Activated CD4-positive, alpha-beta T cell treated with anti-CD3 and anti-CD28 coated beads for 36 hours (primary cell): ENCODE measurements around the gene SLC22A13. TPM values are rescaled to one million over a fixed set of nuclear protein-coding genes. Genes with fewer than 3 reads are reported as not detected.

Experiments used
- ATAC-seq: fragments of 200-7000 bp; cut with Tn5 transposase; one replicate; pipeline ENCODE4 v1.10.0; 2021; ENCODE audit warnings: mild to moderate bottlenecking, moderate library complexity
- CTCF ChIA-PET: fragments of 350-600 bp; sonication (Branson Sonifier 250); formaldehyde crosslinking; loops from one replicate; lab custom pipeline; 2021; ENCODE audit warnings: antibody characterized with exemption; lab: Charles Lee
- POLR2A ChIA-PET: fragments of 350-600 bp; sonication (Branson Sonifier 250); formaldehyde crosslinking; loops from one replicate; lab custom pipeline; 2021; ENCODE audit warnings: antibody characterized with exemption, inconsistent platforms; lab: Charles Lee
- DNase-seq: peaks from one replicate; pipeline ENCODE4 v3.0.0-alpha.2; 2020
- H3K27ac Mint-ChIP-seq: one replicate; pipeline ENCODE4 v1.8.0; 2021; ENCODE audit warnings: mixed read lengths
- H3K27me3 Mint-ChIP-seq: one replicate; pipeline ENCODE4 v1.8.0; 2021; ENCODE audit warnings: mixed read lengths
- H3K36me3 Mint-ChIP-seq: one replicate; pipeline ENCODE4 v1.8.0; 2021; ENCODE audit warnings: low read depth, mixed read lengths
- H3K4me1 Mint-ChIP-seq: one replicate; pipeline ENCODE4 v1.8.0; 2021; ENCODE audit warnings: mixed read lengths
- H3K4me3 Mint-ChIP-seq: one replicate; pipeline ENCODE4 v1.8.0; 2021; ENCODE audit warnings: mild to moderate bottlenecking, moderate library complexity, mixed read lengths
- H3K9me3 Mint-ChIP-seq: one replicate; pipeline ENCODE4 v1.8.0; 2021; ENCODE audit warnings: low read depth, mixed read lengths
- intact Hi-C, 2 experiments: fragments of 100-400 bp; cut with DNase I in 1 of 2; cut with micrococcal nuclease in 1 of 2; formaldehyde crosslinking; loops; one replicate each; pipeline versions ENCODE4 v1.14.2 to v1.15.1; 2022 to 2024; cut with DNase I, micrococcal nuclease
- total RNA-seq, 2 experiments: library from RNA; stranded (reverse); gene quantifications; one replicate each; pipeline ENCODE4 v1.2.3, GENCODE V29; 2021

SLC22A13 gene
- total RNA-seq, 2 experiments from 2014 or later = 0.21 TPM

- CTCF ChIA-PET = interaction anchor here (0.7 kb wide), 1 partner anchor 16 kb away, joined by 3 read pairs; no protein-coding TSS in a partner anchor
- POLR2A ChIA-PET = no interaction called here
- H3K9me3 Mint-ChIP-seq = no peaks in the 10 kb centered on the region
- H3K4me1 Mint-ChIP-seq = peaks cover 19% of the 10 kb centered on the region
- no peak overlapping the region for H3K4me3 Mint-ChIP-seq
- no peak overlapping the region for H3K27ac Mint-ChIP-seq
- ATAC-seq (no peak), DNase-seq (no peak)
- H3K36me3 Mint-ChIP-seq = peaks cover 5% of the 10 kb centered on the region
- intact Hi-C loops = no loop called here
- no peaks in the 10 kb centered on the region for H3K27me3 Mint-ChIP-seq
Observed at GRCh38 chr3:38266810-38267209, 1.2 kb downstream of the SLC22A13 start.

DNA sequence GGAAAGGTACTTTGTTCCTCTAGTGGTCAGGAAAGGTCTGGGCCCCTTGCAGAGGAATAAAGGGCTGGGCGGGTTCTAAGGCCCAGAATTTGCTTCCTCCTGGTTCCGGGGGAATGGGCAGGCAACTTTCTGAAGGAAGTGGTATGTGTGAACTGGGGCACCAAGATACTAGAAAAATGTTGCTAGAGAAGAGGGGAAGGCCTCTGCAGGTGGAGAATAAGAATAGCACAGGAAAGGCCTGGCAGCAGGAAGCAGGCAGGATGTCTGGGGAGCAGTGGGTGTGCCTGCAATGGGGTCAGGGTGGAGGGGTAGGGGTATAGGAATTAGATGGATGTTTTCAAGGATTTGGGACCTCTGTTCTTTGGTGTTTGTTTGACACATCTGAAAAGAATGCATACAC lies 2.0 kb downstream of the SLC22A13 start:
- CTCF ChIA-PET = no interaction called here

DNA sequence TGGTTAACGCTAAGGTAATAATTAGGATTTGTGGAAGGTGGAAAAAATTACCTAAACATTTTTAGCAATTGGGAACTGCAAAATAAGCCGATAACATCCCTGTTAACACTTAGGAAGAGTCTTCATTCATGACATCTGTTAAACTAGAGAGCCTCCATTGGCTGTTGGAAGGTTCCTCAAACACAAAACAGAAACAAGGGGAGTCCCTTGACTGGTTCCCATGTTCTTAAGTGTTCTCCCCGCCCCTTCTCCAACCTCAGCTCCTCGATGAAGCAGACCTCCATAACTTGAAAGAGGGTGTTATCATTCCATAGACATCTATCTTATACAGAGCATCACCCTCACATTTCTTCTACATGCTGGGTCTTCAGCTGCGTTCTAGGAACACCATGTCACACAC lies 2.5 kb downstream of the SLC22A13 start:
- intact Hi-C loops = no loop called here
- DNase-seq (no peak), ATAC-seq (no peak)
- Mint-ChIP-seq H3K27ac (no peak overlapping the region), H3K4me1 (peaks cover 18% of the 10 kb centered on the region), H3K27me3 (no peaks in the 10 kb centered on the region), H3K36me3 (peaks cover 5% of the 10 kb centered on the region), H3K4me3 (no peak overlapping the region), H3K9me3 (no peaks in the 10 kb centered on the region)
- POLR2A ChIA-PET = no interaction called here
- CTCF ChIA-PET = no interaction called here

More for the DNA sequence above, 2.0 kb downstream of the SLC22A13 start:
- H3K36me3 Mint-ChIP-seq = peaks cover 5% of the 10 kb centered on the region
- no peaks in the 10 kb centered on the region for H3K27me3 Mint-ChIP-seq
- H3K4me3 Mint-ChIP-seq = no peak overlapping the region
- H3K9me3 Mint-ChIP-seq = no peaks in the 10 kb centered on the region
- intact Hi-C loops = no loop called here
- POLR2A ChIA-PET = no interaction called here
- DNase-seq (no peak), ATAC-seq (no peak)
- no peak overlapping the region for H3K27ac Mint-ChIP-seq
- peaks cover 19% of the 10 kb centered on the region for H3K4me1 Mint-ChIP-seq

DNA sequence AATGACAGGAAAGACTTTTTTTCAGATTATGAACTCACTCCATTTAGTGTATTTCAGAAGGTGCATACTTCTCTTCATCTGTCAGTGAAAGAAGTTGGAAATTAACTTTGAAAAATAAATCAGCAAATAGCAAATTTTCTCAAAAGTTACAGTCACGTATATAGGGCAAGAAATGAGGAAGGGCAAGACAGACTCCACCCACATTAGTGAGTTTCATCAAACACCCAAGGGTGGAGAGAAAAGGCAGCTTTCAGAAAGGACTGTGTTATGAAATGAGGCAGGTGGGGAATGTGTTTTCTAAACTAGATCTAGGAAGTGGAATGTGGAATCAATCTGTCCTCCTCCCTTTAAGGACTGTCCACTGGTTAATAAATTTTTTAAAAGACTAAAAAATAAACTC lies 2.9 kb downstream of the SLC22A13 start:
- Mint-ChIP-seq H3K27me3 (no peaks in the 10 kb centered on the region), H3K9me3 (no peaks in the 10 kb centered on the region), H3K36me3 (peaks cover 5% of the 10 kb centered on the region), H3K4me1 (peaks cover 15% of the 10 kb centered on the region), H3K4me3 (no peak overlapping the region), H3K27ac (no peak overlapping the region)
- no peak for ATAC-seq
- ChIA-PET CTCF (no interaction called here), POLR2A (no interaction called here)
- intact Hi-C loops = no loop called here
- no peak for DNase-seq

DNA sequence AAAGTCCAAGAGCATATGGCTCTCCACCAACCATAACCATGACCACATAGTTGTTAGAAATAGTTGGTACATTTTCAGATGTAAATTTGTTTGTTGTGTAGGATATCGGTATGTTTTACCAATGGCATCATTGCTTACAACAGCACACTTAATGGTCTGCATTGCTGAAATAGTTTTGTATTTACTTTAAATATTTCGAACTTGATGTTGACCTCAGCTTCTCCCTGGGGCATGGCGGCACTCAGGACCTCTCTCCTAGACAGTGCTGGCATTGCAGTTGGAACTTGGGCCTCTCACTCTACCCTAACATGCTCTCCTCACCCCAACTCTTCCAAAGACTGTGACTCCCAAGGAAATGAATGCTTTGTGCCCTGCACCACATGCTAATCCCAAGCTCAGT lies 5.0 kb downstream of the SLC22A13 start:
- intact Hi-C loops = no loop called here
- peaks cover 14% of the 10 kb centered on the region for H3K4me1 Mint-ChIP-seq
- no peak overlapping the region for H3K27ac Mint-ChIP-seq
- no peaks in the 10 kb centered on the region for H3K9me3 Mint-ChIP-seq
- ChIA-PET CTCF (no interaction called here), POLR2A (no interaction called here)
- peaks cover 5% of the 10 kb centered on the region for H3K36me3 Mint-ChIP-seq
- no peak for DNase-seq
- ATAC-seq = no peak
- H3K27me3 Mint-ChIP-seq = no peaks in the 10 kb centered on the region
- no peak overlapping the region for H3K4me3 Mint-ChIP-seq

DNA sequence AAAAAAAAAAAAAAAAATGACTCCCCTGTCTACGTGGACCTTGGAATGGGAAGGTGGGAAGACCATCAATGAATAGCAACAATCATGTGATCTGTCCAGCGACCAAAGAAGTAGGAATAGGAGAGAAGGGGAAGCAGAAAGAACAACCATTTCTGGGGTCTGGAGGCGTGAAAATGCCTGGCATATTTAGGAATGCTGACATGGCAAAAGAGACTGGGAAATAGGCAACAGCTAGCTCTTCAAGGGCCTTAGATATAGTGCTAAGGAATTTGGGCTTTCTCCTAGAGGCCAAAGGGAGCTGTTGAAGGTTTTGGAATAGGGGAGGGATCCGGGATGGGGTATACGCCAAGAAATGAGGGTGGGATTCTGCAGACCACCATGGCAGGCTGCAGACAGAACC lies 5.9 kb downstream of the SLC22A13 start:
- Mint-ChIP-seq H3K4me3 (no peak overlapping the region), H3K9me3 (no peaks in the 10 kb centered on the region), H3K4me1 (peaks cover 14% of the 10 kb centered on the region), H3K27me3 (no peaks in the 10 kb centered on the region), H3K36me3 (peaks cover 5% of the 10 kb centered on the region), H3K27ac (no peak overlapping the region)
- DNase-seq (no peak), ATAC-seq (no peak)
- CTCF ChIA-PET = interaction anchor here (0.8 kb wide), 1 partner anchor 11 kb away, joined by 3 read pairs; the partner anchor contains the start of gene SLC22A14
- POLR2A ChIA-PET = no interaction called here
- intact Hi-C loops = no loop called here

GRCh38 chr3:38274864-38275649 lies 9.4 kb downstream of the SLC22A13 start:
- no peak overlapping the region for H3K27ac Mint-ChIP-seq
- CTCF ChIA-PET = interaction anchor here (1.1 kb wide), 1 partner anchor 24 kb away, joined by 3 read pairs; no protein-coding TSS in a partner anchor
- POLR2A ChIA-PET = no interaction called here
- DNase-seq (no peak), ATAC-seq (no peak)
- no peak overlapping the region for H3K4me3 Mint-ChIP-seq
- H3K9me3 Mint-ChIP-seq = no peaks in the 10 kb centered on the region
- H3K4me1 Mint-ChIP-seq = no peaks in the 10 kb centered on the region
- H3K36me3 Mint-ChIP-seq = peaks cover 5% of the 10 kb centered on the region
- intact Hi-C loops = no loop called here
- no peaks in the 10 kb centered on the region for H3K27me3 Mint-ChIP-seq

DNA sequence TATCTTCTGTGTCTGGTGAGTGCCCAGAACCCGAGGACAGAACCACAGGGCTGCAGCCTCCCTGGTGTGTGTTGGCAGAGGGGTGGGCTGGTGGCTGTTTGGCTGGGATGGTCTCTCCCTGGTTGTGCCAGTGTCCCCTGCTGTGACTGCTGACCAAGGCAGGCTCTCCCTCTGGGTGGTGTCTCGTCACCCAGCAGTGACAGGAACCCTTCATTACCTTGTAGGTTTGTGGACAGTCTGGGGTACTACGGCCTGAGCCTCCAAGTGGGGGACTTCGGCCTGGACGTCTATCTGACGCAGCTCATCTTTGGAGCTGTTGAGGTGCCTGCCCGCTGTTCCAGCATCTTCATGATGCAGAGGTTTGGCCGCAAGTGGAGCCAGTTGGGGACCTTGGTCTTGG lies 10.0 kb downstream of the SLC22A13 start:
- ATAC-seq = no peak
- Mint-ChIP-seq H3K9me3 (no peaks in the 10 kb centered on the region), H3K4me3 (no peak overlapping the region), H3K4me1 (no peaks in the 10 kb centered on the region), H3K27ac (no peak overlapping the region), H3K27me3 (no peaks in the 10 kb centered on the region), H3K36me3 (peaks cover 2% of the 10 kb centered on the region)
- intact Hi-C loops = no loop called here
- DNase-seq = no peak
- POLR2A ChIA-PET = no interaction called here
- CTCF ChIA-PET = interaction anchor here (1.1 kb wide), 1 partner anchor 23 kb away, joined by 3 read pairs; no protein-coding TSS in a partner anchor

GRCh38 chr3:38276081-38276916 lies 10.7 kb downstream of the SLC22A13 start:
- CTCF ChIA-PET = no interaction called here
- Mint-ChIP-seq H3K9me3 (no peaks in the 10 kb centered on the region), H3K36me3 (no peaks in the 10 kb centered on the region), H3K4me1 (no peaks in the 10 kb centered on the region), H3K27ac (no peak overlapping the region), H3K4me3 (no peak overlapping the region), H3K27me3 (no peaks in the 10 kb centered on the region)
- no peak for DNase-seq
- ATAC-seq = no peak
- intact Hi-C loops = no loop called here
- POLR2A ChIA-PET = no interaction called here

GRCh38 chr3:38276917-38277630 lies 11.5 kb downstream of the SLC22A13 start:
- no peaks in the 10 kb centered on the region for H3K36me3 Mint-ChIP-seq
- CTCF ChIA-PET = no interaction called here
- ATAC-seq (no peak), DNase-seq (no peak)
- no peaks in the 10 kb centered on the region for H3K4me1 Mint-ChIP-seq
- no peak overlapping the region for H3K4me3 Mint-ChIP-seq
- intact Hi-C loops = no loop called here
- POLR2A ChIA-PET = no interaction called here
- H3K27ac Mint-ChIP-seq = no peak overlapping the region
- no peaks in the 10 kb centered on the region for H3K9me3 Mint-ChIP-seq
- no peaks in the 10 kb centered on the region for H3K27me3 Mint-ChIP-seq

- H3K27ac Mint-ChIP-seq = no peak overlapping the region
Observed at GRCh38 chr3:38278841-38279240, 13.2 kb downstream of the SLC22A13 start.

More at GRCh38 chr3:38278841-38279240, 13.2 kb downstream of the SLC22A13 start:
- POLR2A ChIA-PET = interaction anchor here (0.6 kb wide), 1 partner anchor 159 kb away, joined by 5 read pairs; no protein-coding TSS in a partner anchor
- H3K27me3 Mint-ChIP-seq = no peaks in the 10 kb centered on the region
- ATAC-seq (no peak), DNase-seq (no peak)
- no peaks in the 10 kb centered on the region for H3K4me1 Mint-ChIP-seq
- CTCF ChIA-PET = interaction anchor here (0.5 kb wide), 1 partner anchor 18 kb away, joined by 3 read pairs; no protein-coding TSS in a partner anchor
- no peaks in the 10 kb centered on the region for H3K9me3 Mint-ChIP-seq
- H3K36me3 Mint-ChIP-seq = no peaks in the 10 kb centered on the region
- H3K4me3 Mint-ChIP-seq = no peak overlapping the region
- intact Hi-C loops = no loop called here
